ENCODE results near the gene UBE2G1. TPM values are rescaled to one million over a fixed set of nuclear protein-coding genes. Genes with fewer than 3 reads are reported as not detected.
"Not testable (repeated sequence)": the region's sequence is repeated elsewhere in the genome, so short reads cannot be mapped to it uniquely, and the experiment has no call there.

UBE2G1 gene
- total RNA-seq, 1 donor from 2014 or later = 37.4 TPM

DNA sequence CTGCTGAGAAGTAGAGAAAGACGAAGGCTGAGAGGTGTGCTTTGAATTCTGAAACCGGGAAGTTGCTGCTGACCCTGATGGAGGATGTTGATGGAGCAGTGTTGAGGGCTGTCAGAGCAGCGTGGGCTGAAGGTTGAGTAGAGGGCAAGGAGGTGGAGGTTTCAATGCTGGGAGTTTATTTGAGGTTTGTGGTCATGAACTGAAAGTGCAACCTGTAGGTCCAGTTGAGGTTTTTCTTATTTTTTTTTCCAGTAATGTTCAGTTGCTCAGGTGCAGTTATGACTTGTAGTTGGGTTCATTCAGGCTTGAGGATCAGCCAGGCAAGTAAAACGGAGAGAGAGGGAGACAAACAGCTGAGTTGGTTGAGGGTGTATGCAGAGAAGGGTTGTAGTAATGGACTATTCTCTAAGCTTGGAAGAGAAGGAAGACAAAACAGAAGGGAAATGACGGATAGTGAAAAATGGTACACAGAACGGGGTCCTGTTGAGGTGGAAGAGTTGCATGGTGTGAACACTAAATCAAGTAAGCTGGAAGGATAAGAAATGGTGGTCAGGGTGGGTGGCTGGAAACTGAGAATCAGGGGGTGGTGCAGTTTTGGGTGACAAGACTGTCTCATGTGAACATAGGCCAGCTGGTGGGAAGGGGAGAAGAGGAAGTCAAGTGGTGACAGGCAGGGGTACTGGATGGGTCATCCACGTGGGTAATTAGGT, 8.7 kb upstream of the UBE2G1 start:
- DNase-seq = no peak

DNA sequence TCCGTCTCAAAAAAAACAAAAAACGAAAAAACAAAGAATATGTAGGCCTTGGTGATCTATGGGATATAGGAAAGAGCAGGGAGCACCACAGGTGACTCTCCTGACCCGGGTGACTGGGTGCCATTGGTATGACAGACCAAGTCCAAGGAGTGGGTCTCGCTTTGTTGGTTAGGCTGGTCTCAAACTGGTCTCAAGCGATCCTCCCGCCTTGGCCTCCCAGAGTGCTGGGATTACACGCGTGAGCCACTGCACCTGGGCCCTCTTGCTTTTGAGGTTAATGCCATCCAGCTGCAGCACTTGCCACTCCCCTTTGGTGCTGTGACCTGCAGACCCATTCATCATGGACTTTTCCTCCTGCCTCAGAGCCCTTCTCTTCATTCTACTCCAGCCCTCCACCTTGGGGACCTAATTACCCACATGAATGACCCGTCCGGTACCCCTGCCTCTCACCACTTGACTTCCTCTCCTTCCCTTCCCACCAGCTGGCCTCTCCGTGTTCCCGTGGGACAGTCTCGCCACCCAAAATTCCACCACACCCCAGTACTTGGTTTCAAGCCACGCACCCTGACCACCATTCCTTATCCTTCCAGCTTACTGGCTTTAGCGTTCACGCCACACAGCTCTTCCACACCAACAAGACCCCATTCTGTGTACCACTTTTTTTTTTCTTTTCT, 3.2 kb upstream of the UBE2G1 start:
- no peak for DNase-seq

DNA sequence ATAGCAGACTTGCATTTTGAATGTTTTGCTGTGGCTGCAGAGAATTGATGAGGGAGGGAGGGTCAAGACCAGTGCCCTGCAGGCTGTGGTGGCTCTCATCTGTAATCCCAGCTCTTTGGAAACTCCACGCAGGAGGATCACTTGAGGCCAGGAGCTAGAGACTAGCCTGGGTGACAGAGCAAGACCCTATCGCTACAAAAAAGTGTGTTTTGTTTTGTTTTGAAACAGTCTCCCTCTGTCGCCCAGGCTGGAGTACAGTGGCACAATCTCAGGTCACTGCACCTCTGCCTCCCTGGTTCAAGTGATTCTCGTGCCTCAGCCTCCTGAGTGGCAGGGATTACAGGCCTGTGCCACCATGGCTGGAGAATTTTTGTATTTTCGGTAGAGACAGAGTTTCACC, 1.9 kb upstream of the UBE2G1 start:
- no peak for DNase-seq

DNA sequence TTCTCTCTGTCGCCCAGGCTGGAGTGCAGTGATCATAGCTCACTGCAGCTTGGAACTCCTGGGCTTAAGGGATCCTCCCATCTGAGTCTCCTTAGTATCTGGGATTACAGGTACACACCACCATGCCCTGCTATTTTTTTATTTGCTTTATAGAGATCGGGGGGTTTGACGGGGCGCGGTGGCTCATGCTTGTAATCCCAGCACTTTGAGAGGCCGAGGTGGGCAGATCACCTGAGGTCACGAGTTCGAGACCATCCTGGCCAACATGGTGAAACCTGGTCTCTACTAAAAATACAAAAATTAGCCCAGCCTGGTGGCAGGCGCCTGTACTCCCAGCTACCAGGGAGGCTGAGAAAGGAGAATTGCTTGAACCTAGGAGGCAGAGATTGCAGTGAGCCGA, 702 bp upstream of the UBE2G1 start:
- not testable (repeated sequence) for DNase-seq

DNA sequence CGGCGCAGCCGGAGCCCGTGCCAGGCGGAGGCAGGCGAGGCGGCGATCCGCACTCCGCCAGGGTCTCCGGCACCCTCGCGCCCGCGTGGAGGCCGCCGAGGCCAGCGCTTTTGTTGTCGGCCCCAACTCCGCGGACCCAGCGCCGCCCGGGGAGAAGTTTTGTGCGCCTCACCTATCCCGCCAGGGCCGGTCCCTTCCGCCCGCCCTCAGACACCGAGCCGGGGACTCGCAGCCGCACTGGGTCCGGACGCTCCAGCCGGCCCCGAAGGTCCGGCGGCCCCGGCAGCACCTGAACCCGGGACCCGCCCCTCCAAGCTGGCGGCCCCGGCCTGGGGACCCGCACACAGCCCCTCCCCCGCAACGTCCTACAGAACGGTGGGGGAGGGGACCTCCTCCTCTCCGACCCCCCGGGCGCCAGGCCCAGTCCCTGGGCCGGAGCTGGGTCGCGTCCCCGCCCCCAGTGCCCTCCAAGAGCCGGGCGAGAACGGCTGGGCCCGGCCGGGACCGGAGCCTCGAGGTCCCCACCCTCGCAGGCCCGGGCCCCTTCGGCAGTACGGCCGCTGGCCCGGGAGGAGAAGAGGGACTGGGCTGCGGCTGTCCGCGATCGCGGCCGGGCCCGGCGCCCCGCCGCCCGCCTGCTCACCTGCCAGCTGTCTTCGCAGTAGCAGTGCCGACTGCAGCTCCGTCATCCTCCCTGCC, 698 bp downstream of the UBE2G1 start:
- peak; percentile 47 for DNase-seq

DNA sequence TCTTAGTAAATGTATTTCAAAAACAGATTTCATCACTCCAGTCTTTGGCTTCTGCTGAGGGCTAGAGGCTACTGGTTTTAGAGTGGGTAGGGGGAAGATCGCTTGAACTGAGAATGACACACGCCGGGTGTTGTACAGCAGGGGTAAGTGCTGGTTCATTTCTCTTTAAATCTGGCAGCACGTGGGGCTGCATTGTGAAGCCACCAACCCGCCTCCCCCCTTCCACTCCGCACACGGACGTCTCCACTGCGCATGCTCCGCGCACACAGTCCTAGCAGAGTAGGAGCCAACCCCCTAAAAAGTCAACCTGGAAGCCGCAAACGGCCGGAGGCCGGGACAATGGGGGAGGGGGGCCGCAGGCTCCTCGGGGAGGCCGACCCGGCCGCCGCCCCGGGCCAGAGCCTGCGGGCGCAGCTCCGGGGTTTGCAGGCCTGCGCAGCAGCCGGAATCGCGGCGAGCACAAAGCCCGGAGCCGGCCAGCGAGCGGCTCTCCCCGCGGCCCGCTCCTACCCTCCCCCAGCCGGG, 1.3 kb downstream of the UBE2G1 start:
- DNase-seq = peak; percentile 95

DNA sequence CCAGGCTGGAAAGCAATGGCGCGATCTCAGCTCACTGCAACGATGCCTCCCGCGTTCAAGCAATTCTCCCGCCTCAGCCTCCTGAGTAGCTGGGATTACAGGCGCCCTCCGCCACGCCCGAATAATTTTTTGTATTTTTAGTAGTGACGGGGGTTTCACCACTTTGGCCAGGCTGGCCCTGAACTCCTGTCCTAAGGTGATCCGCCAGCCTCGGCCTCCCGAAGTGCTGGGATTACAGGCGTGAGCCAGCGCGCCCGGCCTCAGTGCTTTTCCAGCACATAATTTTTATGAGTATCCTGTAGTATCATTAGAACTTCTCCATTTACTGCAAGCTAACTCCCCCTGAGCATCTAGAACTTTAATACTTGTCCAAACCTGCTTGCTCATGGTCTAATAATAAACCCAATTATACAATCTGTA, 1.8 kb downstream of the UBE2G1 start:
- no peak for DNase-seq

DNA sequence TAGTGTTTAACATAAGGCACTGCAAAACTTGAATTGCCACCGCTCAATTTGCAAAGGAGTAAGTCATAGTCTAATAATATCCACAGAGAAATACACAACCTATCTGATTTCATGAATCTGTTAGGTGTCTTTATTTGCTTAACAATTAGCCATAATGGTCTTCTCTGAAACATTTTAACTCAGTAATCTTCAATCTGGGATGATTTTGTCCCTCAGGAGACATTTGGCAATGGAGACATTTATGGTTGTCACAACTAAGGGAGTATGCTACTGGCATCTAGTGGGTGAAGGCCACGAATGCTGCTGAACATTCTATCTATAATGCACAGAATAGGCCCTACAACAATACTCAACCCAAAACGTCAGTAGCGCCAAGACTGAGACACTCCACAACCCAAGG, 4.3 kb downstream of the UBE2G1 start:
- peak; percentile 7 for DNase-seq

DNA sequence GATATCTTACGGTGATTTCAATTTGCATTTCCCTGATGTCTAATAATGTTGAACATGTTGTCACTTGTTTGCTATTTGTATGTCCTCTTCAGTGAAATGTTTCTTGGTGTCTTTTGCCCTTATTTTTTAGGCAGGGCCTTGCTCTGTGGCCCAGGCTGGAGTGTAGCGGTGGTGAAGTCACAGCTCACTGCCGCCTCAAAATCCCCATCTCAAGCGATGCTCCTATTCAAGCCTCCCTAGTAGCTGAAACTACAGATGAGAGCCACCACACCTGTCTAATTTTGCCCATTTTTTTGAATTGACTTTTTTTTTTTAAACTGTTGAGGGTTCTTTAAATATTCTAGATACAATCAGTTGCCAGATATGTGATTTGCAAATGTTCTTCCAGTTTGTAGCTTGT, 8.3 kb downstream of the UBE2G1 start:
- no peak for DNase-seq

DNA sequence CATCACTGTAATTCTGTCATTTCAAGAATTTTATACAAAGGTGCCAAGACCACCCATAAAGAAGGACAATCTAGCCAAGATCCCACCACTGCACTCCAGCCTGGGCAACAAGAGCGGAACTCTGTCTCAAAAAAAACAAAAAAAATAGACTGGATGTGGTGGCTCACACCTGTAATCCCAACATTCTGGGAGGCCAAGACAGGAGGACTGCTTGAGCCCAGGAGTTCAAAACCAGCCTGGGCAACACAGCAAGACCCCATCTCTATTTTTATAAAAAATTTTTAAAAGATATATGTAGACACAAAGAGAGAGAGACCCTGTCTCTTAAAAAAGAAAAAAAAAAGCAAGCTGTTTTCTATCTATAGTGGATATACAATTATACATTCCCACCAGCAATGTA, 8.8 kb downstream of the UBE2G1 start:
- DNase-seq = no peak

DNA sequence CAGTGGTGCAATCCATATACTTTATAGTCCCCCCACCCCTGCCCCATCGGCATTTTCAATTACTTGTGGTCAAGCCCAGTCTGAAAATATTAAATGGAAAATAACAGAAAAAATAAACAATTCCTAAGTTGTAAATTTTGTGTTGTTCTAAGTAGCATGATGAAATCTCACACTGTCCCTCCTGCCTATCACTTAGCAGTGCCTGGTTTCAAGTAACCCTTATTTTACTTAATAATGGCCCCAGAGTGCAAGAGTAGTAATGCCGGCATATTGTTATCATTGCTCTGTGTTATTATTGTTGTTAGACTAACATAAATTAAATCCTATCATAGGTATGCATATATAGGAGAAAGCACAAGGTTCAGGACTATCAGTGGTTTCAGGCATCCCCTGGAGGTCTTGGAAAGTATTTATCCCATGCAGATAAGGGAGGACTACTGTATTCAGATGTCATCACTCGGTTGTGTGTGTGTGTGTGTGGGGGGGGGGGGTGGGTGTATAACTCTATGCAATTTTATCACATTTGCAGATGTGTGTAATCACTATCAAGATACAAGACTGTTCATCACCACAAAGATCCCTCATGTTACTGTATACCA, 9.3 kb downstream of the UBE2G1 start:
- DNase-seq = no peak

DNA sequence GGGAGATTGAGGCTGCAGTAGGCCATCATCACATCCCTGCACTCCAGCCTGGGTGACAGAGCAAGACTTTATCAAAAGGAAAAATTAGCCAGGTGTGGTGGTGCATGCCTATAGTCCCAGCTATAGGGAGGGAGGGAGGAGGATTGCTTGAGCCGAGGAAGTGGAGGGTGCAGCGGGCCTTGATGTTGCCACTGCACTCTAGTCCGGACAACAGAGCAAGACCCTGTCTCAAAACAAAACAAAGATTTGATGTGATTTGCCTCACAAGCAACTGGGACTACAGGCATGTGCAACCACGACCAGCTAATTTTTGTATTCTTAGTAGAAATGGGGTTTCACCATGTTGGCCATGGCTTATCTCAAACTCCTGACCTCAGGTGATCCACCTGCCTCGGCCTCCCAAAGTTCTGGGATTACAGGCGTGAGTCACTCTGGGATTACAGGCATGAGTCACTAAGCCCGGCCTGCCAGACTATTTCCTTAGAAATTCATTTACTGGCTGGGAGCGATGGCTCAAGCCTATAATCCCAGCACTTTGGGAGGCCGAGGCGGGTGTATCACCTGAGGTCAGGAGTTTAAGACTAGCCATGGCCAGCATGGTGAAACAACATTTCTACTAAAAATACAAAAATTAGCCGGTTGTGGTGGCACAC, 11.5 kb downstream of the UBE2G1 start:
- peak; percentile 7 for DNase-seq

DNA sequence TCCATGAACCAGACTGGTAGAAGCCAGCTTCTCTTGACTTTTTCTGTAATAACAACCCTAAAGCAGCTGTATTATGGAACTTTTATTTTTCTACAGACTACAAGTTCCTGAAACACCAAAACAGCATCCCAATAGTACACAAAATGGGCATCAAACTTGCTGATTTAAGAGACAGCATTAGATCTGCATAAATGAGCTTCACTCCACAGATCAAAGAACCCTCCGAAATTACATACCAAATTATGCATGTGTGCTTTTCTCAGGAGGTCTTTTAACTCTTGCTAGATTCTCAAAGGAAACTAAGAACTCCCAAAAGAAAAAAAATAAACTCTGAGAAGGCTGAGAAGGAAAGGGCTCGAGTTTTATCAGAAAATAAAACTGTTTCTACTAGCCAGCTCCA, 12.3 kb downstream of the UBE2G1 start:
- DNase-seq = no peak

DNA sequence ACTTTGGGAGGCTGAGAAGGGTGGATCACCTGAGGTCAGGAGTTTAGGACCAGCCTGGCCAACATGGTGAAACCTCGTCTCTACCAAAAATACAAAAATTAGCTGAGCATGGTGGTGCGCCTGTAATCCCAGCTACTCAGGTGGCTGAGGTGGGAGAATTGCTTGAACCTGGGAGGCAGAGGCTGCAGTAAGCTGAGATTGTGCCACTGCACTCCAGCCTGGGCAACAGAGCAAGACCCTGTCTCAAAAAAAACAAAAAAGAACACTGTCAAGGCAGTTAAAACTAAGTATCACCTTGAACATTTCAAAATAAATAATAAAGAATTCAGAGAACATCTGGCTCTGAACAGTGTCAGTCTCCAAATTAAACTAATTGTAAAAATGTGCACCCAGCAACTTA, 16.3 kb downstream of the UBE2G1 start:
- not testable (repeated sequence) for DNase-seq

DNA sequence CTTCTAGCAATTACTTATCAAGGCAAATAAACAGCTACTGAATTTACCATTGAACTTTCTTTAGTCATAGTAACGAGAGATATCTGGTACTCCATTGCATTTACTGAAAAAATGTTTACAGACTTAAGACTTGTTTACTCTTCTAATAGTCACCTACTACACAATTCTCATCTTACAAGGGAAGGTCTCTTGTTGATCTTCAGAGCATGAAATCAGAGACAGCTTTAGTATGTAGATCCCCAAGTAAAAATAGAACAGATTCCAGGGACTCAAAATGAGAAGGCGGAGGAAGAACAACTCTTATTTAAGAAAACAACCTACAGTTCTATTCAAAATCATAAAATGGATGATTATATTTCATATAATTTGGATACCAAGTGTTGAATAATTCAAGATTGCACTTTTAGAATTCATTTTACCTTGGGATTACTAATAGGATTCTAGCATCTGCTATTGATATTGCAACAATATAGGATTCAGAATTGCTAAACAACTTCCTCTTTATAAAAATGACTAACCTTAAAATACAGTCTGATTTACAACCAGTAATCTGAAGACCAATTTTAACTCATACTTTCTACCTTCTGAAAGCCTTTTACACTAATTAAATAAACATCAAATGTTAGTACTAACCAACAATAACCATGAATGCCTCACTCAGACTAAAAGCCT, 20.8 kb downstream of the UBE2G1 start:
- DNase-seq = no peak

DNA sequence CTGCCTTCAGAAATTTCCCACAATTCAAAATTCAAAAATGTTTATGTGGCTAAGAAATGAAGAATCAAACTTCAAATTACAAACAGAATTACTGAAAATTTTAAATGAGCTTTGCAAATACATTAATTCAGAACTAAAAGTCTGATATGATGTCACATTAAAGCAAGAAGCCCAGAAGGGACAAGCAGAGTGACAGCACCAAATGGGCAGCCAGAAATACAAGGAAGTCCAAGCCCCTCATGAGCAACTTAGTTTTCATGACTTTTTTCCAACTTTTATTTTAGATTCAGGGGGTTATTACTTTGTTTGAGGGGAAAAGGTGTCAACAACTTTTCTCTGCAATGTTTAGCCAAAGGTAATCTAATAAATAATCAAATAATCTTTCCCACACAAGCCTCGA, 21.5 kb downstream of the UBE2G1 start:
- DNase-seq = no peak

DNA sequence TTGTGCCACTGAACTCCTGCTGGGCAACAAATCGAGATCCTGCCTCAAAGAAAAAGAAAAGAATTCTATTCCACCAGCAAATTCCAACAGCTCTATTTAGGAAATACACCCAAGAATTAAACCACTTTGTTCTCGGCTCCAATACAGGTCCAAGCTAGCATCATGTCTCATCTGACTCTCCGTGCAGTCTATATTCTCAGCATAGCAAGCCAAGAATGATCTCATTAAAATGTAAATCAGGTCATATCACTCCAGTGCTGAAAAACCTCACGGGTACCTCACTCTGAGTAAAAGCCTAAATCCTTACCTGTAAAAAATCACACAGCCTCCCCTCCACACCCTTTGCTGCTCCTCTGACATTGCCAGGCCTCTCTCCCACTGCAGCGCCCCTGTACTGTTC, 23.9 kb downstream of the UBE2G1 start:
- no peak for DNase-seq

DNA sequence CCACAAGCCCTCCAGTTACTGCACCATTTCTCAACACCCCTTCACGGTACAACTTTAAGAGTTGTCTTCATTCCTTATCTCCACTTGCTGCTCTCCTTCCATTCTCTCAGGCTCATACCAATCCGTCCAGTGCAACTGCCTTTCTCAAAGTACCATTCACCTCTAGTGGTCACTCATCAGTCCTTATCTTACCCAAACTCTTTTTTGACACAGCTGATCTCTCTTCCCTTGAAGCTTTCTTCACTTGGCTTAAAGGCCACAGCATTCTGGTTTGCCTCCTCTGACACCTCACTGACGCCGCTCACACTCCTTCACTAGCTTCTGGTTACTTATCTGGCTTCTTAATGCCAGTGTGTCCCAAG, 24.9 kb downstream of the UBE2G1 start:
- no peak for DNase-seq

DNA sequence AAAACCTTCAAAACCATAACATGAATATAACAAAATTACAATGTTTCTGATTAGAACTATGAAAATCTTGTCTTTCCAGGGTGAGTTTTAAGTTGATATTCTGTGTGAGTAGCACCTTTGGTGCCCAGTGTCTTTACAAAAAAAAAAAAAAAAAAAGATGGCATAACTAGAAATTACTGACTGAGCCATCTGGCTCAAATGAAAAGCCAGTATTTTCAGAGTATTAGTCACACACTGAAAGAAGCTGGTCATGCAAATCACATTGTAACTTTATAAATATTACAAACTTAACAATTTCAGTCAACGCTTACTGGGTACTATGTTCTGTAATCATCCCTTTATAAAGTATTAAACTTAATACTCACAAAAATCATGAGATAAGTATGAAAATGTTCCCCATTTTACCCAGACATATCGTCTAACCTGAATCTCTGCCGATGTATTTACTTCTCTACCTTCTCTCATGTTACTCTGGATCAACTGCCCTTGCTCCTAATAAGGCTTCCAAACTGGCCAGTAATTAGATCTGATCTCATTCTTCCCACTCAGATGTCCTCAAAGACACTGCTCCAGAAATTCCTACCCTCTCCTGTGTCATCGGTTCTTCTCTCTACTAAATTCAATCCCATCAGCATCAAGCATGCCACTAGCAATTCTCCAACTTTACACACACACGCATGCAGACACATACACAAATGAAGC, 25.4 kb downstream of the UBE2G1 start:
- no peak for DNase-seq

DNA sequence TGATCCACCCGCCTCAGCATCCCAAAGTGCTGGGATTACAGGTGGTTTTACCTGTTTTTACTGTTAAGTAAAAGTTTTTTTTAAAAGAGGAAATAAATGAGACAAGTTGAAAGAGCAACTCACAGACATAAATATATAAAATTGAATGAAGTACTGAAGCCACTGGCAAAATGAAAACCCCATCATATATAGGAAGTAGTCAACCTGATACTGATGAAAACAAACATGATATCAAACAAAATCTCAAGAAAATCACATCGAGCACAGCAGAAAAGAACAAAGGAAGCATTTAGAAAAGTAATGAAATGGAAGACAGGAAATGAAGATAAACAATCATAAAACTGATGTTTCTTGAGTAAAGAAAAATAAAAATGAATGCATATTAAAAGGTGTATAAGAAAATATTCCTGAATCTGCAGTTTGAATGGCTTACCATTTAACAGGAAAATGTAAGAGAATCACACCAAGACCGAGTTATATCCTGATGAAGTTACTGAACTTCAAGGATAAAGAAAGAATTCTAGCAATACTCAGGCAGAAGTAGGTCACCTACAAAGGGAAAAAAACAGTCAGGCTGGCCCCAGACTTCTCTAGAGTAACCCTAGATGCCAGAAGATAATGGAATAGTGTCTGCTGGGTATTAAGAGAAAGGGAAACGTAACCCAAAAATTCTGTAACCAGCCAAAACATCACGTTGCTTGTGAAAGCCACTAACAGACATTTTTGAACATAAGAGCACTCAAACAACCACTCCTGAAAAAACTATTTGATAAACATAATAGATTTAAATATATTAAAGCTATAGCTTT, 31.5 kb downstream of the UBE2G1 start:
- DNase-seq = no peak

DNA sequence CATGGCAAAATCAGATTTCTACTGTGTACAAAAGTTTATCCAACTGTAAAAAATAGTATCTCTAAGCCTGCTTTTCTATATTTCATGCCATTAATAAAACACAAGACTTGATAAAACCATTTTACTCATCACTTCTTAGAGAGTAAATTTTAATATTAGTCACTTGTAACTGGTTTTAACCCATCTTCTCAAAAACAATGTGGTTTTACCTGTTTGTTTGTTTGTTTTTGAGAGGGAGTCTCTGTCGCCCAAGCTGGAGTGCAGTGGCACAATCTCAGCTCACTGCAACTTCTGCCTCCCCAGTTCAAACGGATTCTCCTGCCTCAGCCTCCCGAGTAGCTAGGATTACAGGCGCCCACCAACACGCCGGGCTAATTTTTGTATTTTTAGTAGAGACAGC, 32.1 kb downstream of the UBE2G1 start:
- DNase-seq = no peak

All from dermis blood vessel endothelial cell (primary cell).